NT2/D1 (cell line): Measurements from ENCODE around the gene PILRA.
A peak's percentile ranks its signal among the peaks of the same experiment; 100 is the strongest.
"Not testable (repeated sequence)": the region's sequence is repeated elsewhere in the genome, so short reads cannot be mapped to it uniquely, and the experiment has no call there.

Experiments used
- DNase-seq: peaks from one replicate; pipeline ENCODE4 v3.0.0-alpha.2; 2011; ENCODE audit warnings: low read depth, low spot score
- H3K27me3 ChIP-seq: 2 replicates; pipeline ENCODE4 v1.6.0; 2011; ENCODE audit warnings: mild to moderate bottlenecking; ENCODE audit not compliant: insufficient read length, insufficient read depth
- H3K36me3 ChIP-seq: 2 replicates; pipeline ENCODE4 v1.6.1; 2011; ENCODE audit warnings: mild to moderate bottlenecking, low read length, mixed read lengths; ENCODE audit not compliant: insufficient read depth, insufficient read length
- H3K4me1 ChIP-seq: 2 replicates; pipeline ENCODE4 v1.5.1; 2011; ENCODE audit not compliant: insufficient read depth, insufficient read length
- H3K4me3 ChIP-seq: 2 replicates; pipeline ENCODE4 v1.5.1; 2011; ENCODE audit warnings: low read depth; ENCODE audit not compliant: insufficient read length
- H3K9ac ChIP-seq: 2 replicates; pipeline ENCODE4 v1.6.0; 2011; ENCODE audit warnings: low read depth; ENCODE audit not compliant: insufficient read length
- H3K9me3 ChIP-seq: 2 replicates; pipeline ENCODE4 v1.5.1; 2011; ENCODE audit warnings: mild to moderate bottlenecking, low read length; ENCODE audit not compliant: insufficient read depth
- SUZ12 ChIP-seq: IDR thresholded peaks from 2 replicates; pipeline ENCODE4 v1.6.1; 2011; ENCODE audit not compliant: insufficient read length, insufficient read depth; ENCODE audit errors: extremely low read depth
- YY1 ChIP-seq: IDR thresholded peaks from 2 replicates; pipeline ENCODE4 v1.6.1; 2011; ENCODE audit not compliant: insufficient read length, insufficient read depth
- ZNF274 ChIP-seq: IDR thresholded peaks from 2 replicates; pipeline ENCODE4 v1.6.1; 2011; ENCODE audit warnings: mild to moderate bottlenecking, low read depth, low read length

PILRA gene

DNA sequence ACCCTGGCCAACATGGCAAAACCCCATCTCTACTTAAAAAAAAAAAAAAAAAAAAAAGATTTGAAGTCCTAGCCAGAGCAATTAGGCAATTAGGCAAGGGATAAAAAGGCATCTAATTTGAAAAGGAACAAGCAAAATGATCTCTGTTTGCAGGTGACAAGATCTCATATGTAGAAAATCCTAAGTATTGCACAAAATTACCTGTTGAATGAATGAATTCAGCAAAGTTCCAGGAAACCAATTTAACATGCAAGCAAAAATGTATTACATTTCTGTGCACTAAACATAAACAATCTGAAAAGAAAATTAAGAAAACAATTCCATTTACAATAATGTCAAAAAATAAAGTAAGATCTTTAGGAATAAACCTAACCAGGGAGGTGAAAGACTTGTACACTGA is 10.2 kb upstream of the PILRA start:
- peaks cover 79% of the 10 kb centered on the region for H3K36me3 ChIP-seq
- H3K4me1 ChIP-seq, result no peaks in the 10 kb centered on the region
- no peaks in the 10 kb centered on the region for H3K9me3 ChIP-seq
- H3K9ac ChIP-seq, result no peak overlapping the region
- H3K27me3 ChIP-seq, result no peaks in the 10 kb centered on the region
- DNase-seq, result no peak
- TF ChIP-seq ZNF274 (no peak), SUZ12 (no peak), YY1 (no peak)
- no peak overlapping the region for H3K4me3 ChIP-seq

DNA sequence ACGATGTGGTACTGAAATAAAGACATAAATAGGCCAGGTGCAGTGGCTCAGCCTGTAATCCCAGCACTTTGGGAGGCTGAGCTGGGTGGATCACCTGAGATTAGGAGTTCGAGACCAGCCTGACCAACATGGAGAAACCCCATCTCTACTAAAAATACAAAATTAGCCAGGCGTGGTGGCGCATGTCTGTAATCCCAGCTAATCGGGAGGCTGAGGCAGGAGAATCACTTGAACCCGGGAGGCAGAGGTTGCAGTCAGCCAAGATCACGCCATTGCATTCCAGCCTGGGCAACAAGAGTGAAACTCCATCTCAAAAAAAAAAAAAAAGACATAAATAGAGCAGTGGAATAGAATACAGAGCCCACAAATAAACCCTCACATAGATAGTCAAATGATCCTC is 9.5 kb upstream of the PILRA start:
- peaks cover 75% of the 10 kb centered on the region for H3K36me3 ChIP-seq
- H3K9me3 ChIP-seq, H3K27me3 ChIP-seq, DNase-seq, H3K4me3 ChIP-seq, H3K4me1 ChIP-seq, H3K9ac ChIP-seq: not testable (repeated sequence)

DNA sequence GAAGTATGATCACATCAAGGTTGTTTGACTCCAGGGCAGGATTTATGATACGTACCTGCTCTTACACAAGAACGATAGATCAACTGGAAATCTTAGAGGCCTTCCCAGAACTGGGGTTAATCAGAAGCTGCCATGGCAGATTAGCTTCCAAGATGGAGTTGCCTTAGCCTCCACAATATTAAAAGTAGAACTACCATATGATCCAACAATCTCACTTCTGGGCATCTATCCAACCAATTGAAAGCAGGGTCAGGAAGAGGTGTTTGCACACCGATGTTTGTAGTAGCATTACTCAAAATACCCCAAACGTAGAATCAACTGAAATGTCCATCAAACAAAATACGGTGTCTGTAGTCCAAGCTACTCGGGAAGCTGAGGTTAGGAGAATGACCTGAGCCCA is 8.8 kb upstream of the PILRA start:
- TF ChIP-seq SUZ12 (no peak), ZNF274 (no peak), YY1 (no peak)
- H3K36me3 ChIP-seq, result peaks cover 73% of the 10 kb centered on the region
- no peaks in the 10 kb centered on the region for H3K9me3 ChIP-seq
- H3K4me3 ChIP-seq, result no peak overlapping the region
- peaks cover 4% of the 10 kb centered on the region for H3K4me1 ChIP-seq
- H3K9ac ChIP-seq, result no peak overlapping the region
- H3K27me3 ChIP-seq, result no peaks in the 10 kb centered on the region
- DNase-seq, result no peak

DNA sequence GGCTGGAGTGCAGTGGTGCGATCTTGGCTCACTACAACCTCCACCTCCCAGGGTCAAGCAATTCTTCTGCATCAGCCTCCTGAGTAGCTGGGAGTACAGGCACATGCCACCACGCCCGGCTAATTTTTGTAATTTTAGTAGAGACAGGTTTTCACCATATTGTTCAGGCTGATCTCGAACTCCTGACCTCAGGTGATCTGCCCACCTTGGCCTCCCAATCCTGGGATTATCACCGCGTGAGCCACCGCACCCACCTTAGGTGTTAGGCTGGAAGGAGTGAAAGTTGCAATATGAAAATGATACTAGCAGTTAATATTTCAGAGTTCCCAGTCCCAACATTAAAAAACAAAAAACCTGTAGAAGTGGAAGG is 7.3 kb upstream of the PILRA start:
- not testable (repeated sequence) for H3K4me1 ChIP-seq, DNase-seq, H3K9ac ChIP-seq, H3K4me3 ChIP-seq, H3K27me3 ChIP-seq, H3K9me3 ChIP-seq
- H3K36me3 ChIP-seq, result peaks cover 62% of the 10 kb centered on the region

DNA sequence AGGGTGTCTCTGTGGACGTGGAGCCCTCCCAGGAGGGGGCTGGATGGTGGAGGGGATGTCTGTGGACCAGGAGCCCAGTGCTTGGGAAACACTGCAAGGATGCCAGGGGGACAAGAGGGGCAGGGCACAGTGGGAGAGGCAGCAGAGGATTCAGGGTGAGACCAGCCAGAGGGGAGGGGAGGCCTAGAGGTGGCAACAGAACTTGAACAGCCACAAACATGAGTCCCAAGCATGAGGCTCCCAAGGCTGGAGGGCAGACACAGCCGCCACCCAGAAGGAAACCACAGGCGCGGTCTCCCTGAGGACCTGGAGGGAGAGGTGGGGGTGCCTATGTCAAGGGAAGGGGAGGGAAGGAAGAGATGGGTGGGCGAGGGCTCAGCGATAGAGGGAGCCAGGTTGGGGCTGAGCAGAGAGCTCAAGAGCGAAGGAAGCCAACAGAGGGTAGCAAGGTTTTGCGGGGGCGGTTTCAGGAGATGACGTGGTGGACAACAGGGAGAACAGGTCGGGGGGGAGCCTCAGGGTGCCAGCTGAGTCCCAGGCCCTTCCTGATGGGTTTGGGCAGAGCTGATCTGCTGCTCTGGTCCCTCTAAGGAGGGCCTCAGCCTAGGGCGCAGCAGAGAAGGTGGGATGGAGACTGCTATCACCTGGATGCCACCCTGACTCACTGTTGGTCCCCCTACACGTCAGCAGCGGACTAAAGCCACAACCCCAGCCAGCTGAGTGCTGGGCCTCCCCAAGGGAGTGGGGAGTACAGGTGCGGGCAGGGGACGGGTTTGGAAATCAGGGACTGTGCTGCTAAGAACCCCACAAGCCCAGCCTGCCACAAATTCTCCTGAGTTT is 6.7 kb upstream of the PILRA start:
- TF ChIP-seq SUZ12 (no peak), YY1 (no peak), ZNF274 (no peak)
- no peaks in the 10 kb centered on the region for H3K9me3 ChIP-seq
- H3K4me1 ChIP-seq, result peaks cover 12% of the 10 kb centered on the region
- no peak overlapping the region for H3K4me3 ChIP-seq
- H3K36me3 ChIP-seq, result peaks cover 56% of the 10 kb centered on the region
- H3K27me3 ChIP-seq, result no peaks in the 10 kb centered on the region
- DNase-seq, result no peak
- H3K9ac ChIP-seq, result no peak overlapping the region

DNA sequence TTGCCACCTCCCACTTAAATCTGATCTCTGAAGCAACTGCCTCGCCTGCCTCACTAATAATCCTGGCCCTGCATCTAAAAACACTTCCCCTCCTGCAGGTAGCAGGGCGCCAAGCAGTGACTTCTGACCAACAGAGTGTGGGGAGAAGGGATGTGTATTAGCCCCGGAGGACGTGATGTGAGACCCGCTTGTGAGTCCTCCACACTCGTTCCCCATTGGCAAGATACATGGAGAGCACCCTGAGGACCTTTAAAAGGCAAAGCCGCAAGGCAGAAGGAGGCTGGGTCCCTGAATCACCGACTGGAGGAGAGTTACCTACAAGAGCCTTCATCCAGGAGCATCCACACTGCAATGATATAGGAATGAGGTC is 6.1 kb upstream of the PILRA start:
- H3K36me3 ChIP-seq, result peaks cover 50% of the 10 kb centered on the region
- H3K9ac ChIP-seq, result no peak overlapping the region
- no peak for DNase-seq
- no peak for TF ChIP-seq YY1
- no peak for TF ChIP-seq ZNF274
- TF ChIP-seq SUZ12, result no peak
- no peak overlapping the region for H3K4me3 ChIP-seq
- H3K4me1 ChIP-seq, result peaks cover 16% of the 10 kb centered on the region
- H3K27me3 ChIP-seq, result no peaks in the 10 kb centered on the region
- no peaks in the 10 kb centered on the region for H3K9me3 ChIP-seq

DNA sequence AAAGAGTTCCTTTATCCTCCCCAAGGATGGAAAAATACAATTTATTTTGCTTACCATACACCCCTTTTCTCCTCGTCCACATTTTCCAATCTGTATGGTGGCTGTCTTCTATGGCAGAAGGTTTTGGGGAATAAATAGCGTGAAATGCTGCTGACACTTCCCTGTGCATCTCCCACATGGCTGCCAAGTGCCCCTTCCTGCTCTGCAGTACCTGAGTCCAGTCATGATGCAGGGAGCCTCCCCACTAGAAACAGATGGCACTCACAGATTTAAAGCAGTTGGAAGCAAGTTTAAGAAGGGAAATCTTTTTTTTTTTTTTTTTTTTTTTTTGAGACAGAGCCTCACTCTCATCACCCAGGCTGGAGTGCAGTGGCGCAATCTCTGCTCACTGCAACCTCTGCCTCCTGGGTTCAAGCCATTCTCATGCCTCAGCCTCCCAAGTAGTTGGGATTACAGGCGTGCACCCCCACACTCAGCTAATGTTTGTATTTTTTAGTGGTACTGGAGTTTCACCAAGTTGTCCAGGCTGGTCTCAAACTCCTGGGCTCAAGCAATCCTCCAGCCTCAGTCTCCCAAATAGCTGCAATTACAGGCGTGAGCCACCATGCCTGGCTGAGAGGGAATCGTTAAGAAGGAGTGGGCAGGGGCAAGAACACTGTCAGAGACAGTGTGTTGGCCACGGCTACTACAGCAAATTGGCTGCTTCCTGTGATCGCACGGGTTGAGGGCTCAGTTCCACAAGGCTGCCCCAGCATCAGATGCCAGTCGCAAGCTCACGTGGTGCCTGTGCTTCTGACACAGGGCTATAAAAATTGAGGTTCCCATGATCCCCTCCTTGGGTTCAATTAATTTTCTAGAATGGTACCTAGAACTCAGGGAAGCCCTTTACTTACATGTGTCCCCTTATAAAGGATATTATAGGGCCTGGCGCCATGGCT is 5.3 kb upstream of the PILRA start:
- no peak for DNase-seq
- Histone ChIP-seq H3K4me3 (no peak overlapping the region), H3K9me3 (no peaks in the 10 kb centered on the region), H3K9ac (no peak overlapping the region), H3K4me1 (peaks cover 16% of the 10 kb centered on the region), H3K27me3 (no peaks in the 10 kb centered on the region), H3K36me3 (peaks cover 42% of the 10 kb centered on the region)
- TF ChIP-seq SUZ12 (no peak), YY1 (no peak), ZNF274 (no peak)

DNA sequence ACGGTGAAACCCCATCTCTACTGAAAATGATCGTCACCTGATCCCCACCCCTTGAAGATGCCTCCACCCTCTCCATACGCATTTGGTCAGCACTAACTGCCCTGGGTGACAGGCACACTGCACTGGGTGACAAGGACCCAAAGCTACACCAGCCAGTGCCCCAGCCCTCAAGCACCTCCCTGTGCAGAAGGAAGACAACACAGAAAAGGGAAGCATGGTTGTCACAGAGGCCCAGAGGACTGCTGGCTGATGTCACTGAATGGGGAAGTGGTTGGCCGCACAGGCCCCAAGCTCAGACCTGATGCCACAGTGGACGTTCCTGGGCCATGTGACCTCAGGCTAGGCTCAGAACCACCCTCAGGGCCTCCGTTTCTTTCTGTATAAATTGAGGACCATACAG is 4.2 kb upstream of the PILRA start:
- H3K27me3 ChIP-seq, result no peaks in the 10 kb centered on the region
- no peak for DNase-seq
- peaks cover 16% of the 10 kb centered on the region for H3K4me1 ChIP-seq
- H3K4me3 ChIP-seq, result no peak overlapping the region
- H3K9ac ChIP-seq, result peak overlapping the region; percentile 36
- H3K9me3 ChIP-seq, result no peaks in the 10 kb centered on the region
- TF ChIP-seq SUZ12, result no peak
- TF ChIP-seq YY1, result no peak
- TF ChIP-seq ZNF274, result no peak
- H3K36me3 ChIP-seq, result peaks cover 33% of the 10 kb centered on the region
